IMR-90 (cell line): ENCODE measurements around the gene IGSF22. TPM values are rescaled to one million over a fixed set of nuclear protein-coding genes. Genes with fewer than 3 reads are reported as not detected.

ENCODE experiments used
- ATAC-seq: fragments of 200-7000 bp; cut with Tn5 transposase; 2 replicates; pipeline ENCODE4 v1.9.1; 2020; ENCODE audit warnings: low read depth, mild to moderate bottlenecking, moderate library complexity
- BruUV-seq: library from RNA; stranded (reverse); fragments of 400-500 nt; replicated peaks from 2 replicates; lab custom pipeline; 2021; lab: Mats Ljungman, UMichigan
- CTCF ChIA-PET: fragments of 300-600 bp; formaldehyde crosslinking; extraction: SDS; loops from one replicate; lab custom pipeline; 2021; ENCODE audit warnings: antibody characterized with exemption; lab: Yijun Ruan, JAX
- POLR2A ChIA-PET: fragments of 300-600 bp; sonication (Branson Sonifier 250); formaldehyde crosslinking; loops from one replicate; lab custom pipeline; 2022; ENCODE audit warnings: antibody characterized with exemption; ENCODE audit not compliant: unreplicated experiment; lab: Charles Lee
- DNase-seq: peaks from one replicate; pipeline ENCODE4 v3.0.0; 2013
- H2AFZ ChIP-seq: replicated peaks from 2 replicates; pipeline ENCODE3; 2013; ENCODE audit warnings: low read length, mild to moderate bottlenecking; ENCODE audit not compliant: poor library complexity
- H2AK5ac ChIP-seq: 2 replicates; pipeline ENCODE4 v1.6.1; 2013; ENCODE audit warnings: low read depth, low read length, inconsistent platforms
- H2AK9ac ChIP-seq: replicated peaks from 2 replicates; pipeline ENCODE3; 2013; ENCODE audit warnings: mild to moderate bottlenecking, low read depth, low read length, moderate library complexity; ENCODE audit not compliant: poor library complexity
- H2BK120ac ChIP-seq: 2 replicates; pipeline ENCODE4 v1.6.1; 2013; ENCODE audit warnings: low read depth, low read length, inconsistent platforms
- H2BK15ac ChIP-seq: 3 replicates; pipeline ENCODE4 v1.6.1; 2013; ENCODE audit warnings: low read depth, low read length, inconsistent platforms
- H2BK20ac ChIP-seq: 2 replicates; pipeline ENCODE4 v1.6.1; 2013; ENCODE audit warnings: low read depth, mild to moderate bottlenecking, inconsistent platforms, low read length, moderate library complexity
- H2BK5ac ChIP-seq: 2 replicates; pipeline ENCODE4 v1.6.1; 2013; ENCODE audit warnings: mild to moderate bottlenecking, low read depth, low read length, inconsistent platforms; ENCODE audit not compliant: poor library complexity, severe bottlenecking
- H3K14ac ChIP-seq: replicated peaks from 2 replicates; pipeline ENCODE4 v1.6.1; 2013; ENCODE audit warnings: low read depth, low read length, inconsistent platforms
- H3K18ac ChIP-seq: 2 replicates; pipeline ENCODE4 v1.6.1; 2013; ENCODE audit warnings: low read depth, low read length, control low read depth
- H3K23ac ChIP-seq: 2 replicates; pipeline ENCODE4 v1.6.1; 2013; ENCODE audit warnings: low read depth, low read length, inconsistent platforms
- H3K27ac ChIP-seq: 2 replicates; pipeline ENCODE4 v1.5.1; 2013; ENCODE audit warnings: mild to moderate bottlenecking, control low read depth, low read length; ENCODE audit not compliant: insufficient read depth
- H3K27me3 ChIP-seq: 2 replicates; pipeline ENCODE4 v1.6.1; 2013; ENCODE audit warnings: low read length; ENCODE audit not compliant: control insufficient read depth, insufficient read depth
- H3K36me3 ChIP-seq: 2 replicates; pipeline ENCODE4 v1.6.1; 2013; ENCODE audit warnings: low read length, mixed read lengths; ENCODE audit not compliant: control insufficient read depth, insufficient read depth
- H3K4ac ChIP-seq: 2 replicates; pipeline ENCODE4 v1.6.1; 2013; ENCODE audit warnings: low read depth, low read length, inconsistent platforms
- H3K4me1 ChIP-seq: 2 replicates; pipeline ENCODE4 v1.6.1; 2013; ENCODE audit warnings: low read length, mixed read lengths; ENCODE audit not compliant: control insufficient read depth, insufficient read depth
- H3K4me2 ChIP-seq: 2 replicates; pipeline ENCODE4 v1.6.1; 2013; ENCODE audit warnings: low read depth, mild to moderate bottlenecking, control low read depth, low read length, moderate library complexity
- H3K4me3 ChIP-seq: 2 replicates; pipeline ENCODE4 v1.5.1; 2013; ENCODE audit warnings: low read depth, mild to moderate bottlenecking, control low read depth, low read length, moderate library complexity; ENCODE audit not compliant: insufficient read depth
- H3K56ac ChIP-seq: 2 replicates; pipeline ENCODE4 v1.6.1; 2013; ENCODE audit warnings: low read length, inconsistent platforms; ENCODE audit not compliant: insufficient read depth; ENCODE audit errors: extremely low read depth
- H3K79me1 ChIP-seq, 2 experiments: 2 replicates each; pipeline ENCODE4 v1.6.1; 2013; ENCODE audit warnings: low read length in 2 of 2, inconsistent platforms in 1 of 2, low read depth in 1 of 2
- H3K9ac ChIP-seq: 2 replicates; pipeline ENCODE4 v1.6.1; 2013; ENCODE audit warnings: low read depth, low read length, control low read depth
- H3K9me1 ChIP-seq: 2 replicates; pipeline ENCODE4 v1.6.1; 2013; ENCODE audit warnings: low read length, inconsistent platforms; ENCODE audit not compliant: insufficient read depth
- H3K9me3 ChIP-seq: 2 replicates; pipeline ENCODE4 v1.6.1; 2013; ENCODE audit warnings: low read length; ENCODE audit not compliant: control insufficient read depth, insufficient read depth
- H4K20me1 ChIP-seq: 2 replicates; pipeline ENCODE4 v1.6.1; 2013; ENCODE audit warnings: low read length, inconsistent platforms; ENCODE audit not compliant: insufficient read depth
- H4K5ac ChIP-seq: 2 replicates; pipeline ENCODE4 v1.6.1; 2013; ENCODE audit warnings: mild to moderate bottlenecking, low read depth, low read length, control low read depth
- H4K8ac ChIP-seq, 2 experiments: 2 replicates each; pipeline ENCODE4 v1.6.1; 2013; ENCODE audit warnings: low read depth in 2 of 2, low read length in 2 of 2, control low read depth in 1 of 2, inconsistent platforms in 1 of 2
- H4K91ac ChIP-seq: 2 replicates; pipeline ENCODE4 v1.6.1; 2013; ENCODE audit warnings: low read depth, low read length, inconsistent platforms; ENCODE audit not compliant: insufficient read depth
- BHLHE40 ChIP-seq: fragments of 150-350 bp; IDR thresholded peaks from 2 replicates; pipeline ENCODE4 v1.6.1; 2016; ENCODE audit warnings: mild to moderate bottlenecking, low read depth, low read length
- NFE2L2 ChIP-seq: fragments of 150-350 bp; IDR thresholded peaks from 2 replicates; pipeline ENCODE4 v1.6.1; 2016; ENCODE audit warnings: low read depth, mild to moderate bottlenecking, low read length
- WGBS, 2 experiments: methylation state at CpG; one replicate each; pipeline versions ENCODE4 v1.1.5 to v1.1.7; 2013; ENCODE audit warnings: missing lambda C conversion rate in 2 of 2; ENCODE audit not compliant: insufficient read length in 1 of 2; ENCODE audit errors: extremely low coverage in 2 of 2; 5-methylcytosine and 5-hydroxymethylcytosine counted together
- dilution Hi-C: fragments of 300-500 bp; cut with HindIII; formaldehyde crosslinking; loops from one replicate; pipeline ENCODE4 v1.14.3; 2018; ENCODE audit warnings: low sequenced_read_pairs; ENCODE audit not compliant: unreplicated experiment
- in situ Hi-C: fragments of 300-500 bp; cut with MboI; formaldehyde crosslinking; loops from 3 replicates; pipeline ENCODE4 v1.14.3; 2019; ENCODE audit warnings: low sequenced_read_pairs, inconsistent platforms, mixed read lengths
- intact Hi-C: fragments of 100-400 bp; cut with micrococcal nuclease; formaldehyde crosslinking; loops from 2 replicates; pipeline ENCODE4 v1.10.0; 2022
- polyA plus RNA-seq, 3 experiments: library from polyadenylated mRNA; depleted of rRNA; stranded (reverse); fragments of >200 nt; gene quantifications; 2 replicates each; pipeline ENCODE4 v1.2.3, GENCODE V29; 2012; ENCODE audit warnings: low replicate concordance in 1 of 3
- total RNA-seq: library from RNA; depleted of rRNA; stranded (reverse); fragments of >200 nt; gene quantifications from 2 replicates; pipeline ENCODE4 v1.2.3, GENCODE V29; 2012

IGSF22 gene
- total and polyA plus RNA-seq, 2 of the 4 experiments (the other 2 are of a cell fraction), result not detected

DNA sequence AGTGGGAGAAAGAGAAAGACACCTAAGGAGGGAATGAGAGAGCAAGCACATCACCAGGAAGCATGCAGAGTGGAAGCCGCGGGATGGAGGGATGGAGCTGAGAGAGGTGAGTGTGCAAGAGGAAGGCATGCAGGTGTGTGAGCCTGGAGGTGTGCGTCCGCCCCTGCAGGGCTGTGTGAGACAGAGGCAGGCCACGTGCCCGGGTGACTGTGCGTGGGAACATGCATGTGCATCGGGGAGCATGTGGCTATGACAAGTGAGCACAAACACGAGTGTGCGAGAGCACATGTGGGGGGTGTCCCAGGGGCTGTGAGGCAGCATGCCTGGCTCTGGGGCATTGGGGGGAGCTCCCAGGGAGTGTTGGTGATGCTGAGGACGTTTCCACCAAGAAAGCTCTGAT is 35.8 kb upstream of the IGSF22 start:
- no peak for ATAC-seq
- no TSS peak for BruUV-seq

More for the DNA sequence above, 35.8 kb upstream of the IGSF22 start:
- no peak overlapping the region for H3K27ac ChIP-seq
- no peak overlapping the region for H4K5ac ChIP-seq
- intact Hi-C loops (loop anchor here (10.0 kb wide), 1 partner anchor 217 kb away; no protein-coding TSS in a partner anchor), dilution Hi-C loops (no loop called here), in situ Hi-C loops (no loop called here)
- H3K23ac ChIP-seq, result no peak overlapping the region
- DNase-seq, result no peak
- no peak overlapping the region for H2AK9ac ChIP-seq
- TF ChIP-seq BHLHE40 (no peak), NFE2L2 (no peak)
- H2AK5ac ChIP-seq, result no peak overlapping the region
- H3K27me3 ChIP-seq, result peaks cover 5% of the 10 kb centered on the region; the same call in 1 of the 2 replicates
- H2BK20ac ChIP-seq, result no peak overlapping the region
- WGBS, 2 experiments, result 87% methylated on average over 10 of the region's 11 CpGs; no CpG with 5 or more reads in 1 of the 2 experiments
- no peaks in the 10 kb centered on the region for H3K36me3 ChIP-seq
- H3K4me1 ChIP-seq, result peaks cover 2% of the 10 kb centered on the region
- peak overlapping the region; percentile 23 for H2AFZ ChIP-seq
- H2BK120ac ChIP-seq, result no peak overlapping the region
- CTCF ChIA-PET, result no interaction called here
- H3K18ac ChIP-seq, result no peak overlapping the region
- no peak overlapping the region for H3K14ac ChIP-seq
- no peak overlapping the region for H3K4me2 ChIP-seq
- no peak overlapping the region for H4K8ac ChIP-seq
- POLR2A ChIA-PET, result no interaction called here
- H3K56ac ChIP-seq, result no peak overlapping the region
- no peaks in the 10 kb centered on the region for H4K20me1 ChIP-seq
- H3K79me1 ChIP-seq, result no peaks in the 10 kb centered on the region
- no peak overlapping the region for H3K4me3 ChIP-seq
- no peak overlapping the region for H3K9ac ChIP-seq
- no peak overlapping the region for H2BK15ac ChIP-seq
- no peak overlapping the region for H2BK5ac ChIP-seq
- H3K9me1 ChIP-seq, result no peaks in the 10 kb centered on the region
- H3K9me3 ChIP-seq, result no peaks in the 10 kb centered on the region
- no peak overlapping the region for H4K91ac ChIP-seq
- no peak overlapping the region for H3K4ac ChIP-seq
